ENCODE measurements around the gene PLXNA3.

DNA sequence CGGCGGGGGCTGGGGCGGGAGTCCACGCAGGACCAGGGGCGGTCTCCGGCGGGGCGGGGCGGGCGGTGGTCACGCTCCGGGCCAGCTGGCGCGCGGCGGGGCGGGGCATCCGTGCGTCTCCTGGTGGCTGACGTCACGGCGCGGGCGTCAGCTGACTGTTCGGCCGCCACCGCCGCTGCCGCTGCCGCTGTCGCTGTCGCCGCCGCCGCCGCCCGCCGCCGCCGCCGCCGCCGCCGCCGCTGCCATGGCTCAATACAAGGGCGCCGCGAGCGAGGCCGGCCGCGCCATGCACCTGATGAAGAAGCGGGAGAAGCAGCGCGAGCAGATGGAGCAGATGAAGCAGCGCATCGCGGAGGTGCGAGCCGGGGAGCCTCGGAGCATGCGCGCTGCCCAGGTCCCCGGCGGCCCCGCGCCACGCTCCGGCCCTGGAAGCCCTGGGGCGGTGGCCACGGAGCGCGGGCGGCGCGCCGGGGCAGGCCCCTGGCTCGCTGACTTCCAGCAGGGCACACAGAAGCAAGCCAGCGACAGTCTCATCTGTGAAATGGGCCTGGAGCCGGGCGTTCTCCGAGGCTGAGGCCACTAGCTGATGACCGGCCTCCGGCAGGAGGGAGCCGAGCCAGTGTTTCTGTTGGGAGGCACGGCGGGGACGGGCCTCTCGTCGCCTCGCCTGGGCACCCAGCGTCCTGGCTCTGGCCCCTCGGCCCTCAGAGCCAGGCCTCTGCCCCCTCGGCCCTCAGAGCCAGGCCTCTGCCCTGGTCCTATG lies 13.9 kb upstream of the PLXNA3 start, which contains the start of gene FAM50A:
- TF ChIP-seq, protein P1, sequence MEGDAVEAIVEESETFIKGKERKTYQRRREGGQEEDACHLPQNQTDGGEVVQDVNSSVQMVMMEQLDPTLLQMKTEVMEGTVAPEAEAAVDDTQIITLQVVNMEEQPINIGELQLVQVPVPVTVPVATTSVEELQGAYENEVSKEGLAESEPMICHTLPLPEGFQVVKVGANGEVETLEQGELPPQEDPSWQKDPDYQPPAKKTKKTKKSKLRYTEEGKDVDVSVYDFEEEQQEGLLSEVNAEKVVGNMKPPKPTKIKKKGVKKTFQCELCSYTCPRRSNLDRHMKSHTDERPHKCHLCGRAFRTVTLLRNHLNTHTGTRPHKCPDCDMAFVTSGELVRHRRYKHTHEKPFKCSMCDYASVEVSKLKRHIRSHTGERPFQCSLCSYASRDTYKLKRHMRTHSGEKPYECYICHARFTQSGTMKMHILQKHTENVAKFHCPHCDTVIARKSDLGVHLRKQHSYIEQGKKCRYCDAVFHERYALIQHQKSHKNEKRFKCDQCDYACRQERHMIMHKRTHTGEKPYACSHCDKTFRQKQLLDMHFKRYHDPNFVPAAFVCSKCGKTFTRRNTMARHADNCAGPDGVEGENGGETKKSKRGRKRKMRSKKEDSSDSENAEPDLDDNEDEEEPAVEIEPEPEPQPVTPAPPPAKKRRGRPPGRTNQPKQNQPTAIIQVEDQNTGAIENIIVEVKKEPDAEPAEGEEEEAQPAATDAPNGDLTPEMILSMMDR (IDR thresholded peaks at IDR 0.05 in 2 of 3, conservative IDR thresholded peaks at IDR 0.05 in 1 of 3; ENCODE audit: borderline replicate concordance in 1 of 3, insufficient read depth in 1 of 3, low read depth in 2 of 3, low read length in 2 of 3), result no peak
- TF ChIP-seq POLR2AphosphoS5 (IDR thresholded peaks at IDR 0.05; ENCODE audit: low read depth, low read length), result peak; percentile 28; the same call in 1 of the 2 replicates
